A549 treated with AZD9567 at 1 μM for 4 hours (cell line): ENCODE results near the gene SLC9B1. TPM values are rescaled to one million over a fixed set of nuclear protein-coding genes. Genes with fewer than 3 reads are reported as not detected.

Source experiments
- total RNA-seq: library from RNA; stranded (reverse); fragments of 200-300 nt; extraction: Qiagen RNA extraction; gene quantifications from 5 replicates; pipeline ENCODE4 v1.2.3, GENCODE V29; 2022; ENCODE audit not compliant: insufficient read depth

The SLC9B1 gene
- total RNA-seq, result 0.15 to 0.18 TPM (median 0.16 TPM) in 3 of 5 replicates, not detected in the others

GRCh38 chr4:103019308-103020124, at the start of gene SLC9B1:
Gene SLC9B1, minus strand, starts transcription at chr4:103019705. Its CDS starts 27,994 bp downstream, at chr4:102991711.

GRCh38 chr4:102868781-102869568, 150.5 kb downstream of the SLC9B1 start, which contains the start of gene CISD2:
Gene CISD2, plus strand, starts transcription at chr4:102868992. Its CDS starts 93 bp downstream, at chr4:102869085.

Other genes starting within 250 kb of the SLC9B1 start
- gene UBE2D3, start 192.2 kb downstream of the SLC9B1 start, total RNA-seq, result 206 to 258 TPM (median 217 TPM) in 5 replicates
- gene CISD2, start 150.7 kb downstream of the SLC9B1 start, total RNA-seq, result 36.0 to 51.9 TPM (median 42.4 TPM) in 5 replicates
- gene SLC9B2, start 57.1 kb upstream of the SLC9B1 start, total RNA-seq, result 6.2 to 10.0 TPM (median 7.0 TPM) in 5 replicates
- gene BDH2, start 80.1 kb upstream of the SLC9B1 start, total RNA-seq, result 6.9 to 11.7 TPM (median 7.8 TPM) in 5 replicates
- gene CENPE, start 178.6 kb upstream of the SLC9B1 start, total RNA-seq, result 5.7 to 8.4 TPM (median 6.8 TPM) in 5 replicates